ENCODE data around the gene DCTN1.

- TF ChIP-seq CTCF (IDR thresholded peaks at IDR 0.05) (no peak), POLR2AphosphoS5 (IDR thresholded peaks at IDR 0.05) (no peak), POLR2A (IDR thresholded peaks at IDR 0.05; ENCODE audit: low read depth) (no peak)
These were observed 5.3 kb upstream of the DCTN1 start for GRCh38 chr2:74385396-74385795.

All from esophagus muscularis mucosa (tissue), 3 donors.